M059J (cell line): ENCODE measurements around the gene NRN1. TPM values are rescaled to one million over a fixed set of nuclear protein-coding genes. Genes with fewer than 3 reads are reported as not detected.

Experiments
- DNase-seq: peaks from one replicate; pipeline ENCODE4 v3.0.0-alpha.2; 2012; ENCODE audit warnings: low read depth
- total RNA-seq: library from RNA; depleted of rRNA; stranded (reverse); fragments of >200 nt; shearing (Covaris generic); gene quantifications from 2 replicates; pipeline ENCODE4 v1.2.3, GENCODE V29; 2014

Gene NRN1
- total RNA-seq, 1 experiment from 2014 or later: 105 TPM

GRCh38 chr6:6002848-6003620, 3.7 kb downstream of the NRN1 start:
- DNase-seq: no peak

- no peak for DNase-seq
Measured at GRCh38 chr6:6002005-6002847, 4.5 kb downstream of the NRN1 start.

GRCh38 chr6:6001443-6001842, 5.3 kb downstream of the NRN1 start:
- no peak for DNase-seq

- DNase-seq: no peak
Measured at GRCh38 chr6:5999688-6000608, 6.8 kb downstream of the NRN1 start.

GRCh38 chr6:5998711-5999687, 7.7 kb downstream of the NRN1 start:
- DNase-seq: no peak

- DNase-seq: peak; percentile 17
Measured at GRCh38 chr6:5998236-5998635, 8.5 kb downstream of the NRN1 start.

- peak; percentile 84 for DNase-seq
Measured at GRCh38 chr6:5997420-5997987, 9.2 kb downstream of the NRN1 start.

GRCh38 chr6:5996714-5997419, 9.9 kb downstream of the NRN1 start:
- peak; percentile 80 for DNase-seq

GRCh38 chr6:5995949-5996713, 10.6 kb downstream of the NRN1 start:
- peak; percentile 88 for DNase-seq

- no peak for DNase-seq
Measured at GRCh38 chr6:5995658-5995948, 11.1 kb downstream of the NRN1 start.

- DNase-seq: no peak
Measured at GRCh38 chr6:5994999-5995657, 11.6 kb downstream of the NRN1 start.

GRCh38 chr6:5994234-5994998, 12.3 kb downstream of the NRN1 start:
- DNase-seq: no peak

- no peak for DNase-seq
Measured at GRCh38 chr6:5992551-5993225, 14.0 kb downstream of the NRN1 start.

GRCh38 chr6:5990786-5991185, 15.9 kb downstream of the NRN1 start:
- DNase-seq: no peak

GRCh38 chr6:5989141-5989723, 17.5 kb downstream of the NRN1 start:
- DNase-seq: peak; percentile 65

- DNase-seq: no peak
Measured at GRCh38 chr6:5986861-5987260, 19.9 kb downstream of the NRN1 start.
